ENCODE results near the gene LMF1. TPM values are rescaled to one million over a fixed set of nuclear protein-coding genes. Genes with fewer than 3 reads are reported as not detected.
"Not testable (repeated sequence)": the region's sequence is repeated elsewhere in the genome, so short reads cannot be mapped to it uniquely, and the experiment has no call there.

The LMF1 gene
- total RNA-seq, 1 donor from 2014 or later: 19.6 TPM

DNA sequence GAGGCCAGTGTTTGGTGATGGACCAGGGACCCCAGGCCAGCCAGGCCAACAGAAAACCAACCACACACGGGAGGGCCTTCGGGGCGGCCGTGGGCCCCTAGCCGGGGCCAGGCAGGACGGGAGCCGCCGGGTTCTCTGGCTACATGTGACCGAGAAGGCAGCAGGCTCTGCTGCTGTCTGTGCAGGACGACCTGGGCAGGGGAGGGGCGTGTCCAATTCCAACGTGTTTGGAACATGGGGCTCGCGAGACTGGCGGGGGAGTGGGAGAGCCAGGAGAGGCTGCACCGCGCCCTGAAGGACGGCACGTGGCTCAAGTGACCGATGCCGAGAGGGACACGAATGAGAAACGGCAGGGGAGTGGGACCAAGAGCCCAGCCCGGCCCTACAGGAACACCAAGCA, 75.4 kb downstream of the LMF1 start:
- DNase-seq (ENCODE audit: low spot score): no peak

DNA sequence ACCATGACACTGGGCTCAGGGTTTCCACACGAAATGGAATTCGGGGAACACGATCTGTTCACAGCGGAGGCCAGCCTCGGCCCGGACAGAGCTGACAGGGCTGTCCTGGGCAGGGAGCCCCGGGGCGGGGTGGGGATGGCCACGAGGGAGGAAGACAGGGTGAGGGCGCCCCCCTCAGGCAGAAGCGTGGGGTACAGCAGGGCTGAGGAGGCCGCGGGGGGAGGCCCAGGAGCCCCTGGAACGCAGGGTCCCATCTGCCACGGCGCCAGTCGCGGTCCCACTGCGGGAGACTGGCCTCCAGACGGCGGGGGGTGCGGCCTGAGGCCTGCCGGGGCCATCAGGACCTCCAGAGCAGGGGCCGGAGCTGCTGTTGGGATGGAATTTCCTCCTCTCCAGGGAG, 75.9 kb downstream of the LMF1 start:
- no peak for DNase-seq (ENCODE audit: low spot score)

DNA sequence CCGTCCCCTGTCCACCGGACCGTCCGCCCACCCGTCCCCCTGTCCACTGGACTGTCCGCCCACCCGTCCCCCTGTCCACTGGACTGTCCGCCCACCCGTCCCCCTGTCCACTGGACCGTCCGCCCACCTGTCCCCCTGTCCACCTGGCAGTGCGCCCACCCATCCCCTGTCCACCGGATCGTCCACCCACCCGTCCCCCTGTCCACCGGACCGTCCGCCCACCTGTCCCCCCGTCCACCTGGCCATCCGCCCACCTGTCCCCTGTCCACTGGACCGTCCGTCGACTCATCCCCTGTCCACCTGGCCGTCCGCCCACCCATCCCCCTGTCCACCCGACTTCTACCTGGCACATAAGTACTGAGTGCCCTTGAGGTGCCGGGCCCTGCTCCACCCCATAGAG, 76.6 kb downstream of the LMF1 start:
- DNase-seq (ENCODE audit: low spot score): no peak

- no peak for DNase-seq (ENCODE audit: low spot score)
These were observed 77.4 kb downstream of the LMF1 start for GRCh38 chr16:893360-893759.

DNA sequence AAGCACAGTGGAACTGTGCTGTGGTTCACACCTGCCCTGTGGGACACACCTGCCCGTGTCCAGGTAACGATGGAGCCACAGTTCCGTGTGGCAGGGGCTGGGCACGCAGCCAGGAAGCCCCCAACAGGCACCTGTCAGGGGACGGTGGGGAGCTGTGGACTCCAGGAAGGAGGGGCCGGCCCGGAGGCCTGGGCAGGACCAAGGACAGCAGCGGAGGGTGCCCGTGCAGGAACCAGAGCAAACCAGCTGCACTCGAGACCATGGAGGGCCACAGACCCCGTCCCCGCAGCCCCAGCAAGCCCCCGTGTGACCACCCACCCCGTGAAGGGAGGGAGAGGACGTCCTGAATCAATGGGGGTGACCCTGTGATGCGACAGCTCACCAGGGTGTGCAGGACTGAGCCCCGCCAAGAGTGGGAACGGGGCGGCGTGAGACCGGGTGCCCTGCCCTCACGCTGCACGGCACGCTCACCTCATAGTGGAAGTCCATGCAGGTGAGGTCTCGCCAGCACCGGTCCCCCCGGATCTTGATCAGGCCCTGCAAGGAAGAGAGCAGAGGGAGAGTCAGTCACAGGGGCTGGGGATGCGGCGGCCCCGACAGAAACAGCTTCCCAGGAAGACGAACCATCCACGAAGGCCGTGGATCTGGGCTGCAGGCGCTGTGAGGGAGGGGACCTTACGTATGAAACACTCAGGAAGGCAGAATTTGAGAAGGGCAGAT, 78.1 kb downstream of the LMF1 start:
- DNase-seq (ENCODE audit: low spot score): no peak

- DNase-seq (ENCODE audit: low spot score): no peak
These were observed 78.8 kb downstream of the LMF1 start for GRCh38 chr16:892006-892405.

DNA sequence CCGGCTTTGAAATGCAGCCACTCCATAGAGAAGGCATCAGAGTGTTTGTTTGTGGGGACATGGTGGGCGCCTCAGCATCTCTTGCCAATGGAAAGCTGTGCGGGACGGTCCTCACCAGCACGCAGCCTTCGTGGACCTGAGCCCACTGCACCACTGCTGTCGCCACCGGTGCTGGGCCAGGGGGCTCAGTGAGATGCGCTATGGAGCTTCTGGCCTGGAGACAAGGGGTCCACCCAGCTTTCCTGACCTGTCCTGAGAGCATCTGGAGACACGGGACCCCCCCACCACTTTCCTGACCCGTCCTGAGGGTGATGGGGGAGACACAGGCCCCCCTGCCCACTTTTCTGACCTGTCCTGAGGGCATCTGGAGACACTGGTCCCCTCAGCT, 79.4 kb downstream of the LMF1 start:
- DNase-seq (ENCODE audit: low spot score): no peak

DNA sequence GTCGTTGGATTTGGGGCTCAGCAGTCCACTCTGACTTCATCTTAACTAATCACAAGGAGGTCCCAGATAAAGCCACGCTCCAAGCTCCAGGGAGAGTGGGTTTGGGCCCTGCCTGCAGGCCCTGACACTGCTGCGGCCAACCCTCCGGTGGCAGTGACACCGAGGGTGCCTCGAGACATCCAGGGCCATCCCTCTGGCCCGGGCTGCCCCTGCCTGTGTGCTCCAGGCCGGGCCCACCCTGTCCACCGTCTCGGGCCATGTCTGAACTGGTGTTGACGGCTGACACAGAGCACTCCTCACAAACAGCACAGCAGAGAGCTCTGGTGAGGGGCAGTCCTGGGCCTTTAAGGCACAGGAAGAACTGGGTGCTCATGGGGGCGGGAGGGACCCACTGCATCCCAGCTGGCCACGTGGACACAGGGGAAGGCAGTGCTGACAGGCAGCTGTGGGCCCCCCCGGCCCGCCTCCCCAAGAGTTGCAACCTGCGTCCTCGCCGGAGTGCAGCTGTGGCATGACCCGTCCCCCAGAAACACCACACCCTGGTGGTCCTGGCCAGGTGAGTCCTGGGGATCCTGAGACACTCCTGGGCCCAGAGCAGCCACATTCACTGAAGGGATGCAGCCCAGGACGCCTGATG, 80.0 kb downstream of the LMF1 start:
- DNase-seq (ENCODE audit: low spot score): no peak

DNA sequence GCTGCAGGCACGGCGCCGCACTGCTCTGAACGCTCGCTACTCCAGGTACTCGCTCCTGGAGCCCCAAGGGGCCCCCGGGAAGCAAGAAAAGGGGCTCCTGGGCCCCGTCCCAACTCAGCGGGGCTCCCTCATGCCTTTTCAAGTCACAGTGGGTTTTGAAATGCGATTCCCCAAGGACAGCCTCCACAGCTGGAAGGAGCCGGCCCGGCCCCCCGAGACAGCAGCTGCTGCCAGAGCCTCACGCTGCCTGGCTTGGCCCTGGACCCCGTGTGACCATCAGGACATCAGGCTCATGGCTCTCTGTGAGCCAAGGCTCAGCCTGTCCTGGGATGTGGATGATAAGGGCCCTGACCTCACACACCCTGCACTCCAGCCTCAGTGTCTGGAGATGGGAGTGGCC, 80.6 kb downstream of the LMF1 start:
- no peak for DNase-seq (ENCODE audit: low spot score)

DNA sequence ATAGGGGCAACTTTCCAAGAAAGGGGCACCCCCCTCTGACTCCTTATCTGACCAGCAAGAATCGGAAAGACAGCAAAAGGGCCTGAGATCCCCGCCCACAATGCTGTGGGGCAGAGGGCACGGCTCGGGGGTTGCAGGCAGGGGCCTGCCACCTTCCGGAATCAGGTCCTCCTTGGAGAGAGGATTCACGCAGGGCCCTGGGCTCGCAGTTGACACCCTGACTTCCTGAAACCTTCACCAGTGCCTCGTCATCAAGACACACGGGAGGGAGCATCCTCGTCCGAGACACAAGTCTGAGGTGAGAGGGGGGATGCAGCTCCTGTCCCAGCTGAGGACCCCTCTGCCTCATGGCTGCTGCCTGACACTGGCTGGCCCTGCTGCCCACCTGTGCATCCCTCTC, 81.2 kb downstream of the LMF1 start:
- DNase-seq (ENCODE audit: low spot score): no peak

DNA sequence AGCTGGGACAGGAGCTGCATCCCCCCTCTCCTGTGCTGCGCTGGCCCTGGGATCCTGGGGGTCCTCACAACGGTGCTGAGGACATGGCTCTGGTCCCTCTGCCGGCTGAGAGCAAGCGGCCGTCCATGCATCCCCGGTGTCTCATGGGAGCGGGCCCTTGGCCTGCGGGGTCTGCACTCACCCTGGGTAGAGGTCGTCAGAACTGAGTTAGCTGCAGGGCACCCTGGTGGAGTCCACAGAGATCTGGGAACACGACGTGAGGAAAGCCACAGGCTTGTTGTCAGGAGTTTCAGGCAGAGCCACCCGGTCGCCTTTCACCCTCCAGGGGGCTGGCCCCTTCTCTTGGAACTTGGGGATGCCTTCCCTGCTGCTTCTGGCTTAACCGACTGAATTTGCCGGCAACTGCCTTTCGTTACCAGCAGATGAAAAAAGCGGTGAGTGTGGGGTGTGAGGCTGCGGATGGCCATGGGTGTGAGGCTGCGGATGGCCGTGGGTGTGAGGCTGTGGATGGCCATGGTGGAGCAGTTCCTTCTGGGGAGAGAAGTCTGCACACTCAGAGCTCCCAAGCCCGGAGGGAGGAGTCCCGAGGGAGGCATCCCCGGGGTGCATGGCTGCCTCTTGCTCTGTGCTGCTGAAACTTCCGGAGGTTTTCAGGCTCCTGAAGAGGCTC, 81.7 kb downstream of the LMF1 start:
- no peak for DNase-seq (ENCODE audit: low spot score)

GRCh38 chr16:888456-888855, 82.3 kb downstream of the LMF1 start:
- DNase-seq (ENCODE audit: low spot score): not testable (repeated sequence)

DNA sequence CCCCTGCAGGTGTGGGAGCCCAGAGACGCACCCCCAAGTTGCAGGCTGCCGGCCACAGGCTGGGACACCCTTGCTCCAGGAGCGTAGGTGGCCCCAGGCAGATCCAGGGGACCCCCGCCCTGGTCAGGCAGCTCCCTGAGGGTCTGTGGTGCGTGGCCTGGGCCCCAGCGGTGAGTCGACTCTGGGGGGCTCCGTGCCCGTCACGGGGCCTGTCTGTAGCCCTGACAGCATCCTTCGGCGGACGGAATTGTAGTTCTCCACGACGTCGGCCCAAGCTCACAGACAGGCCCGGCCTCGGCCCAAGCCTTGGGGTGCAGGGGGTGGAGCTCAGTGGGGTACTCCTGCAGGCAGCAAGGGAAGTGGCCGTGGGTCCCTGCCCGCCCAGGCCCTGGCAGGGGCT, 82.9 kb downstream of the LMF1 start:
- DNase-seq (ENCODE audit: low spot score): no peak

GRCh38 chr16:886802-887731, 83.7 kb downstream of the LMF1 start:
- DNase-seq (ENCODE audit: low spot score): no peak

DNA sequence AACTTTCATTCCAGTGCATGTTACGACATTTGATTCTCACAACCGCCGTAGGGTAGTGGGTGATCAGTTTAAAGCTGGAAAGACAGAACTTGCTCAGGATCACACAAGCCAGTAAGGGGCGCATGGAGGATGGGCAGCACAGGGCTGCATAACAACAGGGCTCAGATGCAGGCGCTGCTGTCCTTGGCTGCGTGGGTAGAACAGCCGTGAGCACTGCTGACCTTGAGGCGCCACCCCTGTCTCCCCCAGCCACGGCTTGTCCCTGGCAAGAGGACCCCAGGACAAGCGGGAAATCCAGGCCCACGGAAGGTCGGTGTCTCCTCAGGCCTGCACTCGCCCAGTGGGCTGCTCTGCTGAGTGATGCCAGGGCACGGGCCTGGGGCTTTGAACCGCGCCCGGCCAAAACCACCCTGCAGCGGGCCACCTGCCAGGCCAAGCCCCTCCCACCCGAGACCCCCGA, 84.7 kb downstream of the LMF1 start:
- DNase-seq (ENCODE audit: low spot score): no peak

- DNase-seq (ENCODE audit: low spot score): no peak
These were observed 85.4 kb downstream of the LMF1 start for GRCh38 chr16:885391-885790.

- DNase-seq (ENCODE audit: low spot score): no peak
These were observed 86.6 kb downstream of the LMF1 start for GRCh38 chr16:884232-884631.

GRCh38 chr16:883781-884180, 87.0 kb downstream of the LMF1 start:
- DNase-seq (ENCODE audit: low spot score): no peak

DNA sequence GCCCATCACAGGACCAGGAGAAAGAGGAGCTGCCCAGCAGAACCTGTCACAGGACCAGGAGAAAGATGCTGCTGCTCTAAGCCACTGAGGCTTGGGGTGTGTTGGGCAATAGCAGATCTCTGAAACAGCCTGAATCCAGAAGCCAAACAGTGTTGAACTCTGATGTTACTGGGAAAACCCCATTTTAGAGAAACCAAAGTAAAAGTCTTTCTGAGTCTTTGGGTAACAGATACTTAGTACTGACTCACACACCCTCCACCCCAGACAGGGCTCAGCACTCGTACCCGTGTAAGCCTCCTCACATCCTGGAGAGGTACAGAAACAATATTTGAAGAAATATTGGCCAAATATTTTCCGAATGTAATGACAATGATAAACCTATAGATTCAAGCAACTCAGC, 87.4 kb downstream of the LMF1 start:
- DNase-seq (ENCODE audit: low spot score): no peak

DNA sequence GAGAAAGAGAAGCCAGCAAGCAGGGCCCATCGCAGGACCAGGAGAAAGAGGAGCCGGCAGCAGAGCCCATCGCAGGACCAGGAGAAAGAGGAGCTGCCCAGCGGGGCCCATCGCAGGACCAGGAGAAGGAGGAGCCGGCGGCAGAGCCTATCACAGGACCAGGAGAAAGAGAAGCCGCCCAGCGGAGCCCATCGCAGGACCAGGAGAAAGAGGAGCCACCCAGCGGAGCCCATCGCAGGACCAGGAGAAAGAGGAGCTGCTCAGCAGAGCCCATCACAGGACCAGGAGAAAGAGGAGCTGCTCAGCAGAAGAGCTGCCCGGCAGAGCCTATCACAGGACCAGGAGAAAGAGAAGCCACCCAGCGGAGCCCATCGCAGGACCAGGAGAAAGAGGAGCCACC, 88.1 kb downstream of the LMF1 start:
- DNase-seq (ENCODE audit: low spot score): not testable (repeated sequence)

GRCh38 chr16:882256-882655, 88.5 kb downstream of the LMF1 start:
- no peak for DNase-seq (ENCODE audit: low spot score)
